HCT116 (cell line): ENCODE data around the gene PEX5. TPM values are rescaled to one million over a fixed set of nuclear protein-coding genes. Genes with fewer than 3 reads are reported as not detected.

Experiments used
- ATAC-seq: fragments of 200-7000 bp; cut with Tn5 transposase; 2 replicates; pipeline ENCODE4 v1.9.1; 2020; ENCODE audit warnings: mild to moderate bottlenecking, moderate library complexity
- BruUV-seq: library from RNA; stranded (reverse); fragments of 400-500 nt; replicated peaks from 2 replicates; lab custom pipeline; 2021; lab: Mats Ljungman, UMichigan
- CTCF ChIA-PET: fragments of 300-600 bp; sonication (Branson Sonifier 250); formaldehyde crosslinking; loops from one replicate; lab custom pipeline; 2021; ENCODE audit warnings: antibody characterized with exemption; lab: Charles Lee
- POLR2A ChIA-PET: fragments of 300-600, 350-600 bp; sonication (Branson Sonifier 250); formaldehyde crosslinking; loops from one replicate; lab custom pipeline; 2021; ENCODE audit warnings: antibody characterized with exemption; lab: Charles Lee
- RAD21 ChIA-PET, 2 experiments: fragments of 300-600 bp; sonication (Branson Sonifier 250); formaldehyde crosslinking; loops; one replicate each; lab custom pipeline; 2023; ENCODE audit warnings: low total read pairs in 2 of 2; ENCODE audit not compliant: uncharacterized antibody in 2 of 2, unreplicated experiment in 2 of 2, low non-redundant PET in 1 of 2; lab: Charles Lee
- DNase-seq: peaks from one replicate; pipeline ENCODE4 v3.0.0-alpha.2; 2010; ENCODE audit warnings: low read depth, low spot score
- H2AFZ ChIP-seq: fragments of 200-600 bp; shearing (Covaris generic), sonication (generic); 2 replicates; pipeline ENCODE4 v1.6.1; 2017; ENCODE audit warnings: low read depth, mixed run types, mixed read lengths, antibody characterized with exemption, low read length; ENCODE audit not compliant: poor library complexity, severe bottlenecking
- H3K27ac ChIP-seq: 2 replicates; pipeline ENCODE4 v1.5.1; 2012; ENCODE audit warnings: low read depth, low read length
- H3K27me3 ChIP-seq: fragments of 200-600 bp; sonication (generic); 2 replicates; pipeline ENCODE4 v1.6.1; 2016; ENCODE audit warnings: mixed run types, low read length, mixed read lengths; ENCODE audit not compliant: insufficient read depth
- H3K36me3 ChIP-seq, 2 experiments: fragments of 200-500 bp in 1 of 2; fragments of 200-600 bp in 1 of 2; sonication (Bioruptor generic) in 1 of 2; sonication (generic) in 1 of 2; 2 replicates each; pipeline versions ENCODE4 v1.5.1 to v1.6.1; 2014 to 2016; ENCODE audit warnings: low read length in 2 of 2, inconsistent platforms in 1 of 2, mixed read lengths in 1 of 2, mixed run types in 1 of 2; ENCODE audit not compliant: insufficient read depth in 2 of 2, control insufficient read depth in 1 of 2
- H3K4me1 ChIP-seq, 2 experiments: fragments of 200-600 bp in 1 of 2; sonication (generic) in 1 of 2; 2 replicates each; pipeline versions ENCODE4 v1.5.1 to v1.6.1; 2012 to 2017; ENCODE audit warnings: low read length in 2 of 2, inconsistent platforms in 1 of 2, mild to moderate bottlenecking in 1 of 2, mixed read lengths in 1 of 2, mixed run types in 1 of 2, moderate library complexity in 1 of 2; ENCODE audit not compliant: insufficient read depth in 2 of 2, control insufficient read depth in 1 of 2
- H3K4me2 ChIP-seq: fragments of 200-600 bp; sonication (generic); 2 replicates; pipeline ENCODE4 v1.6.1; 2017; ENCODE audit warnings: mixed run types, low read length, mixed read lengths
- H3K4me3 ChIP-seq, 2 experiments: fragments of 200-600 bp in 1 of 2; sonication (generic) in 1 of 2; replicated peaks in 1 of 2; 2 replicates each; pipeline ENCODE4 v1.5.1; 2011 to 2016; ENCODE audit warnings: low read length in 2 of 2, control low read depth in 1 of 2, low read depth in 1 of 2, mild to moderate bottlenecking in 1 of 2, mixed read lengths in 1 of 2, mixed run types in 1 of 2
- H3K79me2 ChIP-seq: fragments of 200-600 bp; sonication (generic); 2 replicates; pipeline ENCODE4 v1.6.1; 2017; ENCODE audit warnings: mild to moderate bottlenecking, mixed run types, low read length, moderate library complexity, mixed read lengths; ENCODE audit not compliant: insufficient read depth
- H3K9ac ChIP-seq: fragments of 200-600 bp; sonication (generic); 2 replicates; pipeline ENCODE4 v1.6.1; 2016; ENCODE audit warnings: low read length, mixed read lengths
- H3K9me2 ChIP-seq: fragments of 200-600 bp; sonication (generic), shearing (Covaris generic); 2 replicates; pipeline ENCODE4 v1.6.1; 2017; ENCODE audit warnings: mixed run types, mild to moderate bottlenecking, moderate library complexity; ENCODE audit not compliant: insufficient read depth
- H3K9me3 ChIP-seq, 2 experiments: fragments of 200-500 bp in 1 of 2; fragments of 200-600 bp in 1 of 2; sonication (Bioruptor generic) in 1 of 2; sonication (generic) in 1 of 2; 2 replicates each; pipeline ENCODE4 v1.6.1; 2014 to 2017; ENCODE audit warnings: low read length in 2 of 2, mixed read lengths in 2 of 2, inconsistent platforms in 1 of 2, low read depth in 1 of 2, mild to moderate bottlenecking in 1 of 2, mixed run types in 1 of 2, moderate library complexity in 1 of 2; ENCODE audit not compliant: control insufficient read depth in 1 of 2, insufficient read depth in 1 of 2
- H4K20me1 ChIP-seq: fragments of 200-600 bp; sonication (generic), shearing (Covaris generic); 2 replicates; pipeline ENCODE4 v1.6.1; 2017; ENCODE audit warnings: mixed run types, mild to moderate bottlenecking, moderate library complexity; ENCODE audit not compliant: insufficient read depth
- ATF3 ChIP-seq: IDR thresholded peaks from 2 replicates; pipeline ENCODE4 v1.6.1; 2012
- CBX3 ChIP-seq: IDR thresholded peaks from 2 replicates; pipeline ENCODE4 v1.6.1; 2012; ENCODE audit warnings: low read depth
- CTCF ChIP-seq, 3 experiments: fragments of 200-600 bp in 1 of 3; sonication (generic) in 1 of 3; IDR thresholded peaks in 2 of 3; conservative IDR thresholded peaks in 1 of 3; 2 replicates each; pipeline ENCODE4 v1.5.1; 2012 to 2017; ENCODE audit warnings: low read depth in 2 of 3, low read length in 2 of 3, antibody characterized with exemption in 1 of 3, borderline replicate concordance in 1 of 3, control low read depth in 1 of 3, mild to moderate bottlenecking in 1 of 3, mixed read lengths in 1 of 3, mixed run types in 1 of 3, moderate library complexity in 1 of 3; ENCODE audit not compliant: insufficient read depth in 1 of 3
- EGR1 ChIP-seq: IDR thresholded peaks from 2 replicates; pipeline ENCODE4 v1.6.1; 2012; ENCODE audit warnings: low read depth
- ELF1 ChIP-seq: IDR thresholded peaks from 2 replicates; pipeline ENCODE4 v1.6.1; 2012; ENCODE audit warnings: low read depth, borderline replicate concordance
- EZH2phosphoT487 ChIP-seq: fragments of 200-600 bp; IDR thresholded peaks from 2 replicates; pipeline ENCODE4 v1.6.1; 2018; ENCODE audit warnings: antibody characterized with exemption, borderline replicate concordance
- MAX ChIP-seq: IDR thresholded peaks from 2 replicates; pipeline ENCODE4 v1.6.1; 2012
- RAD21 ChIP-seq: IDR thresholded peaks from 2 replicates; pipeline ENCODE4 v1.6.1; 2012; ENCODE audit warnings: low read depth, mild to moderate bottlenecking
- REST ChIP-seq: IDR thresholded peaks from 2 replicates; pipeline ENCODE4 v1.6.1; 2012; ENCODE audit warnings: low read depth
- SIN3A ChIP-seq: IDR thresholded peaks from 2 replicates; pipeline ENCODE4 v1.6.1; 2012; ENCODE audit warnings: low read depth
- SP1 ChIP-seq: IDR thresholded peaks from 2 replicates; pipeline ENCODE4 v1.6.1; 2012; ENCODE audit warnings: low read depth
- ZNF274 ChIP-seq: fragments of 200-500 bp; sonication (Bioruptor generic); IDR thresholded peaks from 2 replicates; pipeline ENCODE4 v1.6.1; 2014; ENCODE audit warnings: mild to moderate bottlenecking, low read depth, low read length, inconsistent platforms
- intact Hi-C: fragments of 100-400 bp; cut with micrococcal nuclease; formaldehyde crosslinking; loops from 2 replicates; pipeline ENCODE4 v1.10.0; 2022
- total RNA-seq: library from RNA; stranded (reverse); gene quantifications from one replicate; pipeline ENCODE4 v1.2.1, GENCODE V29; 2021; ENCODE audit not compliant: unreplicated experiment

Gene PEX5
- total RNA-seq, 1 experiment from 2014 or later = 45.4 TPM

- ChIA-PET RAD21 (no interaction called here), POLR2A (no interaction called here), CTCF (no interaction called here)
- no peaks in the 10 kb centered on the region for H3K36me3 ChIP-seq
- H3K27ac ChIP-seq = no peak overlapping the region
- DNase-seq (no peak), ATAC-seq (no peak)
- H3K27me3 ChIP-seq = no peaks in the 10 kb centered on the region
- intact Hi-C loops = no loop called here
- TF ChIP-seq ZNF274 (no peak), RAD21 (no peak), CBX3 (peak; percentile 63; the same call in 1 of the 2 replicates)
- H3K9me3 ChIP-seq = peaks cover 13 to 33% of the 10 kb centered on the region in 2 experiments; a peak in 2 of 4 replicates
- H4K20me1 ChIP-seq = no peaks in the 10 kb centered on the region
- no peaks in the 10 kb centered on the region for H3K79me2 ChIP-seq
- BruUV-seq = no TSS peak
- no peak overlapping the region for H3K9ac ChIP-seq
- H3K9me2 ChIP-seq = no peaks in the 10 kb centered on the region
- no peak overlapping the region for H3K4me2 ChIP-seq
- H3K4me3 ChIP-seq = no peak overlapping the region
- no peaks in the 10 kb centered on the region for H3K4me1 ChIP-seq
- no peak overlapping the region for H2AFZ ChIP-seq
These were observed 17.6 kb upstream of the PEX5 start for GRCh38 chr12:7171854-7172253.

GRCh38 chr12:7175493-7175892 is 14.0 kb upstream of the PEX5 start:
- no TSS peak for BruUV-seq

More at GRCh38 chr12:7175493-7175892, 14.0 kb upstream of the PEX5 start:
- Histone ChIP-seq H3K27me3 (no peaks in the 10 kb centered on the region), H3K36me3 (no peaks in the 10 kb centered on the region), H3K9me2 (no peaks in the 10 kb centered on the region), H2AFZ (no peak overlapping the region), H3K27ac (no peak overlapping the region), H3K4me2 (no peak overlapping the region), H3K4me1 (no peaks in the 10 kb centered on the region), H4K20me1 (no peaks in the 10 kb centered on the region), H3K4me3 (no peak overlapping the region), H3K9me3 (peaks cover 1 to 8% of the 10 kb centered on the region in 2 experiments; a peak in 2 of 4 replicates), H3K9ac (no peak overlapping the region), H3K79me2 (no peaks in the 10 kb centered on the region)
- ChIA-PET POLR2A (no interaction called here), RAD21 (no interaction called here), CTCF (interaction anchor here (1.2 kb wide), 1 partner anchor 14 kb away, joined by 3 read pairs; the partner anchor contains the start of gene PEX5)
- TF ChIP-seq MAX (no peak), ZNF274 (no peak), ELF1 (no peak), SP1 (no peak), EZH2phosphoT487 (no peak), EGR1 (no peak), ATF3 (no peak), CTCF (IDR thresholded peaks at IDR 0.05 in 2 of 3, conservative IDR thresholded peaks at IDR 0.05 in 1 of 3; ENCODE audit: borderline replicate concordance in 1 of 3, insufficient read depth in 1 of 3, low read depth in 2 of 3, low read length in 2 of 3) (no peak), SIN3A (no peak), CBX3 (no peak), REST (no peak)
- intact Hi-C loops = no loop called here
- no peak for DNase-seq
- ATAC-seq = no peak
